Hepatocyte (in vitro differentiated cells): Measurements from ENCODE around the gene ZNF786. TPM values are rescaled to one million over a fixed set of nuclear protein-coding genes. Genes with fewer than 3 reads are reported as not detected.
"Not testable (repeated sequence)": the region's sequence is repeated elsewhere in the genome, so short reads cannot be mapped to it uniquely, and the experiment has no call there.

Source experiments
- DNase-seq: peaks from one replicate; pipeline ENCODE4 v3.0.0-alpha.2; 2016; ENCODE audit warnings: low spot score
- H2AFZ ChIP-seq: fragments of 200-600 bp; sonication (generic); 2 replicates; pipeline ENCODE4 v1.6.0; 2016; ENCODE audit warnings: antibody characterized with exemption, mild to moderate bottlenecking
- H3K27ac ChIP-seq: fragments of 200-600 bp; sonication (generic); 2 replicates; pipeline ENCODE4 v1.5.1; 2016; ENCODE audit warnings: mild to moderate bottlenecking
- H3K27me3 ChIP-seq: fragments of 200-600 bp; sonication (generic); 2 replicates; pipeline ENCODE4 v1.6.1; 2016
- H3K36me3 ChIP-seq: fragments of 200-600 bp; sonication (generic); replicated peaks from 2 replicates; pipeline ENCODE4 v1.5.1; 2016; ENCODE audit warnings: low read depth; ENCODE audit not compliant: insufficient read depth
- H3K4me1 ChIP-seq: fragments of 200-600 bp; sonication (generic); 2 replicates; pipeline ENCODE4 v1.5.1; 2016; ENCODE audit warnings: mild to moderate bottlenecking, moderate library complexity; ENCODE audit not compliant: insufficient read depth
- H3K4me2 ChIP-seq: fragments of 200-600 bp; sonication (generic); 2 replicates; pipeline ENCODE4 v1.6.0; 2016
- H3K4me3 ChIP-seq: fragments of 200-600 bp; sonication (generic); 2 replicates; pipeline ENCODE4 v1.5.1; 2016; ENCODE audit warnings: mild to moderate bottlenecking
- H3K79me2 ChIP-seq: fragments of 200-600 bp; sonication (generic); 2 replicates; pipeline ENCODE4 v1.6.0; 2017; ENCODE audit warnings: mild to moderate bottlenecking
- H3K9me2 ChIP-seq: fragments of 200-600 bp; sonication (generic); replicated peaks from 2 replicates; pipeline ENCODE4 v1.6.0; 2017; ENCODE audit warnings: mild to moderate bottlenecking; ENCODE audit not compliant: insufficient read depth
- H3K9me3 ChIP-seq: fragments of 200-600 bp; sonication (generic); 2 replicates; pipeline ENCODE4 v1.5.1; 2016; ENCODE audit warnings: low read depth, mild to moderate bottlenecking
- H4K20me1 ChIP-seq: fragments of 200-600 bp; sonication (generic); 2 replicates; pipeline ENCODE4 v1.6.0; 2016; ENCODE audit warnings: mild to moderate bottlenecking; ENCODE audit not compliant: insufficient read depth, poor library complexity, severe bottlenecking
- EZH2 ChIP-seq: fragments of 200-600 bp; sonication (generic); IDR thresholded peaks from 2 replicates; pipeline ENCODE4 v1.6.1; 2016; ENCODE audit warnings: antibody characterized with exemption, mild to moderate bottlenecking, borderline replicate concordance
- EZH2phosphoT487 ChIP-seq: fragments of 200-600 bp; sonication (generic); IDR thresholded peaks from one replicate; pipeline ENCODE4 v1.6.1; 2018; ENCODE audit warnings: antibody characterized with exemption, mild to moderate bottlenecking, low read depth, moderate library complexity; ENCODE audit not compliant: unreplicated experiment, severe bottlenecking
- WGBS: methylation state at CpG from one replicate; pipeline ENCODE4 v1.1.6; 2016; ENCODE audit warnings: low lambda C conversion rate; ENCODE audit errors: missing lambda C conversion rate; 5-methylcytosine and 5-hydroxymethylcytosine counted together
- polyA plus RNA-seq: library from polyadenylated mRNA; unstranded; fragments of >200 nt; fragmentation: Nextera tagmentation; extraction: Ambion mirVana; gene quantifications from 2 replicates; pipeline ENCODE4 v1.2.1, GENCODE V29; 2016
- total RNA-seq: library from RNA; depleted of rRNA; stranded (reverse); fragments of >200 nt; gene quantifications from 2 replicates; pipeline ENCODE4 v1.2.3, GENCODE V29; 2014
- TF ChIP-seq, protein P1 (sequence below): fragments of 200-600 bp; sonication (generic); IDR thresholded peaks from 2 replicates; pipeline ENCODE4 v1.5.1; 2016; ENCODE audit warnings: antibody characterized with exemption, mild to moderate bottlenecking; ENCODE audit not compliant: poor library complexity

The ZNF786 gene
- total and polyA plus RNA-seq, 2 experiments from 2014 or later, result 5.7 to 6.9 TPM

DNA sequence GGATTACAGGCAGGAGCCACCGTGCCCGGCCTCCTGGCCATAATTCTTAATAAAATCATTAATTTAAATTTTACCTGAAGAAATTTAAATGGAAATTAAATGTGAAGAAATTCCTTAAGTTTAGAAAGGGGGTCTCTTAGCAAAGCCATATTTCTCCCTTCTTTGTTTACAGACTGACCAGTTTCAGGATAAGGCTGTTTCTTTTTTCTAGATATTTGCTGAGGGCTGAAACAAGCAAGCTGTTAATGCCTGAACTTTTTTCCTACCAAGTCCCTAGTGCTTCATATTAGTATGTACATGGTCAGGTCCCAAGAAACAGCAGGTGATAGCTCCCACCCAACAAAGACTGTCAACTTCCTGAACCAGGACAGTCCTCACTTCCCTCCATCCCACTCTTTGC is 44.1 kb downstream of the ZNF786 start:
- Histone ChIP-seq H3K36me3 (no peaks in the 10 kb centered on the region), H3K79me2 (no peaks in the 10 kb centered on the region), H3K4me2 (no peak overlapping the region), H3K9me2 (no peaks in the 10 kb centered on the region), H3K27ac (no peak overlapping the region), H3K4me3 (no peak overlapping the region), H4K20me1 (no peaks in the 10 kb centered on the region), H3K9me3 (no peaks in the 10 kb centered on the region), H3K4me1 (no peaks in the 10 kb centered on the region), H2AFZ (no peak overlapping the region), H3K27me3 (no peaks in the 10 kb centered on the region)
- TF ChIP-seq EZH2 (no peak), EZH2phosphoT487 (no peak)
- TF ChIP-seq, protein P1, sequence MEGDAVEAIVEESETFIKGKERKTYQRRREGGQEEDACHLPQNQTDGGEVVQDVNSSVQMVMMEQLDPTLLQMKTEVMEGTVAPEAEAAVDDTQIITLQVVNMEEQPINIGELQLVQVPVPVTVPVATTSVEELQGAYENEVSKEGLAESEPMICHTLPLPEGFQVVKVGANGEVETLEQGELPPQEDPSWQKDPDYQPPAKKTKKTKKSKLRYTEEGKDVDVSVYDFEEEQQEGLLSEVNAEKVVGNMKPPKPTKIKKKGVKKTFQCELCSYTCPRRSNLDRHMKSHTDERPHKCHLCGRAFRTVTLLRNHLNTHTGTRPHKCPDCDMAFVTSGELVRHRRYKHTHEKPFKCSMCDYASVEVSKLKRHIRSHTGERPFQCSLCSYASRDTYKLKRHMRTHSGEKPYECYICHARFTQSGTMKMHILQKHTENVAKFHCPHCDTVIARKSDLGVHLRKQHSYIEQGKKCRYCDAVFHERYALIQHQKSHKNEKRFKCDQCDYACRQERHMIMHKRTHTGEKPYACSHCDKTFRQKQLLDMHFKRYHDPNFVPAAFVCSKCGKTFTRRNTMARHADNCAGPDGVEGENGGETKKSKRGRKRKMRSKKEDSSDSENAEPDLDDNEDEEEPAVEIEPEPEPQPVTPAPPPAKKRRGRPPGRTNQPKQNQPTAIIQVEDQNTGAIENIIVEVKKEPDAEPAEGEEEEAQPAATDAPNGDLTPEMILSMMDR, result no peak
- DNase-seq, result no peak
- WGBS, result 100% methylated on average over 2 of the region's 2 CpGs

DNA sequence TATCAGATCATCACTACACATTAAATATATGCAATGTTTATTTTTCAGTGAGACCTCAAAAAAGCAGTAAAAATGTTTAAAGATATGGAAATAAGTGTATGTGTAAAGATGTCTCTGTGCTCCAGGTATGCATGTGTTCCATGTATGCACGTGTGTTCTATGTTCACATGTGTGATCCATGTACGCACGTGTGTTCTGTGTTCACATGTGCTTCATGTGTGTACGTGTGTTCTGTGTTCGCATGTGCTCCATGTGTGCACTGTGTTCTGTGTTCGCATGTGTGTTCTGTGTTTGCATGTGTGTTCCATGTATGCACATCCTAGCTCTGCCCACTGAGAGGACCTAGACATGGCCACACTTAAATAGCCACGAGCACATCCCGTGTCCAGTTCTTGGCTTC is 46.6 kb downstream of the ZNF786 start:
- Histone ChIP-seq H3K27me3 (no peaks in the 10 kb centered on the region), H3K36me3 (no peaks in the 10 kb centered on the region), H3K27ac (no peak overlapping the region), H3K9me3 (no peaks in the 10 kb centered on the region), H3K79me2 (no peaks in the 10 kb centered on the region), H3K4me2 (no peak overlapping the region), H4K20me1 (no peaks in the 10 kb centered on the region), H3K9me2 (no peaks in the 10 kb centered on the region), H3K4me1 (no peaks in the 10 kb centered on the region), H2AFZ (no peak overlapping the region), H3K4me3 (no peak overlapping the region)
- no peak for DNase-seq
- WGBS, result 93% methylated on average over 8 of the region's 8 CpGs
- TF ChIP-seq EZH2phosphoT487, result no peak
- TF ChIP-seq EZH2, result no peak
- TF ChIP-seq, protein P1, result no peak

DNA sequence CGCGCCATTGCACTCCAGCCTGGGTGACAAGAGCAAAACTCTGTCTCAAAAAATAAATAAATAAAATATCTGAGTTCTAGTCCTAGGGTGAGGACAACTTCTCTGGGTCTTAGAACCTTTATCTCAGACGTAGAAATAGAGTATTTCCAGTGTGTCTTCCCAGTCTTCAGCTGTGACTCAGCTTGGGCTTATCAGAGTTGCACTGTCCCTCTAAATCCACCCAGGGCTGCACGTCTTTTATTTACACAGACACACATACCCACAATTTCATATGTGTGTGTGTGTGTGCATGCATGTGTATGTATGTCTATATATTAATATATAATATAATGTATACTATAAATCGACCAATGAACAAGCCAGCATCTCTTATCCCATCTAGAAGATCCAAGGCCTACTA is 49.2 kb downstream of the ZNF786 start:
- H3K36me3 ChIP-seq, result no peaks in the 10 kb centered on the region
- no peaks in the 10 kb centered on the region for H3K27me3 ChIP-seq
- H3K4me1 ChIP-seq, result no peaks in the 10 kb centered on the region
- H3K4me3 ChIP-seq, result no peak overlapping the region
- 83% methylated on average over 5 of the region's 5 CpGs for WGBS
- H3K79me2 ChIP-seq, result no peaks in the 10 kb centered on the region
- H3K27ac ChIP-seq, result no peak overlapping the region
- no peak overlapping the region for H2AFZ ChIP-seq
- DNase-seq, result no peak
- no peaks in the 10 kb centered on the region for H3K9me3 ChIP-seq
- TF ChIP-seq EZH2, result no peak
- TF ChIP-seq EZH2phosphoT487, result no peak
- TF ChIP-seq, protein P1, result no peak
- H3K4me2 ChIP-seq, result no peak overlapping the region
- no peaks in the 10 kb centered on the region for H4K20me1 ChIP-seq
- H3K9me2 ChIP-seq, result no peaks in the 10 kb centered on the region

DNA sequence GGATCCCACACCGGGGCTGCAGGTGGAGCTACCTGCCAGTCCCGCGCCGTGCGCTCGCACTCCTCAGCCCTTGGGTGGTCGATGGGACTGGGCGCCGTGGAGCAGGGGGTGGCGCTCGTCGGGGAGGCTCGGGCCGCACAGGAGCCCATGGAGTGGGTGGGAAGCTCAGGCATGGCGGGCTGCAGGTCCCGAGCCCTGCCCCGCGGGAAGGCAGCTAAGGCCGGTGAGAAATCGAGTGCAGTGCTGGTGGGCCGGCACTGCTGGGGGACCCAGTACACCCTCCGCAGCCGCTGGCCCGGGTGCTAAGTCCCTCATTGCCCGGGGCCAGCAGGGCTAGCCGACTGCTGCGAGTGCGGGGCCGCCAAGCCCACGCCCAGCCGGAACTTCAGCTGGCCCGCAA is 51.9 kb downstream of the ZNF786 start:
- H3K9me3 ChIP-seq, H3K79me2 ChIP-seq, H3K36me3 ChIP-seq, H3K4me1 ChIP-seq, H2AFZ ChIP-seq, H3K9me2 ChIP-seq, H3K27ac ChIP-seq, H3K4me3 ChIP-seq, H4K20me1 ChIP-seq, DNase-seq, H3K4me2 ChIP-seq, H3K27me3 ChIP-seq: not testable (repeated sequence)
- WGBS, result 96% methylated on average over 32 of the region's 32 CpGs
